Renal pelvis (tissue), 4 donors: ENCODE data around the gene WFS1. TPM values are rescaled to one million over a fixed set of nuclear protein-coding genes. Genes with fewer than 3 reads are reported as not detected.

Source experiments
- DNase-seq: peaks from one replicate; pipeline ENCODE4 v3.0.0-alpha.2; 2013
- polyA plus RNA-seq, 3 donors: library from polyadenylated mRNA; unstranded; fragments of 120-200 nt; gene quantifications; one replicate each; pipeline ENCODE4 v1.2.1, GENCODE V29; 2013; ENCODE audit not compliant: insufficient read length in 3 of 3

Gene WFS1
- polyA plus RNA-seq, 3 donors: 27.9 to 34.4 (median 30.2) TPM

- DNase-seq: no peak
Measured at GRCh38 chr4:6256141-6256540, 13.5 kb upstream of the WFS1 start.

GRCh38 chr4:6257247-6258025 is 12.2 kb upstream of the WFS1 start:
- no peak for DNase-seq

- no peak for DNase-seq
Measured at GRCh38 chr4:6258026-6258360, 11.7 kb upstream of the WFS1 start.

- no peak for DNase-seq
Measured at GRCh38 chr4:6258741-6259140, 10.9 kb upstream of the WFS1 start.

- no peak for DNase-seq
Measured at GRCh38 chr4:6259886-6260285, 9.8 kb upstream of the WFS1 start.

- no peak for DNase-seq
Measured at GRCh38 chr4:6262176-6262575, 7.5 kb upstream of the WFS1 start.

- DNase-seq: no peak
Measured at GRCh38 chr4:6262847-6263487, 6.7 kb upstream of the WFS1 start.

GRCh38 chr4:6263526-6264224 is 6.0 kb upstream of the WFS1 start:
- no peak for DNase-seq

- no peak for DNase-seq
Measured at GRCh38 chr4:6264225-6264540, 5.5 kb upstream of the WFS1 start.

GRCh38 chr4:6265546-6265945 is 4.1 kb upstream of the WFS1 start:
- DNase-seq: no peak

- no peak for DNase-seq
Measured at GRCh38 chr4:6267573-6267972, 2.1 kb upstream of the WFS1 start.

GRCh38 chr4:6268650-6269615 is 717 bp upstream of the WFS1 start:
- DNase-seq: no peak

- no peak for DNase-seq
Measured at GRCh38 chr4:6270636-6271121, 1.0 kb downstream of the WFS1 start.

GRCh38 chr4:6271206-6271605 is 1.6 kb downstream of the WFS1 start:
- no peak for DNase-seq

- DNase-seq: no peak
Measured at GRCh38 chr4:6271701-6272465, 2.2 kb downstream of the WFS1 start.

- DNase-seq: no peak
Measured at GRCh38 chr4:6272863-6273660, 3.4 kb downstream of the WFS1 start.

- no peak for DNase-seq
Measured at GRCh38 chr4:6273661-6273990, 4.0 kb downstream of the WFS1 start.

GRCh38 chr4:6275351-6275750 is 5.7 kb downstream of the WFS1 start:
- DNase-seq: no peak

GRCh38 chr4:6275898-6276806 is 6.5 kb downstream of the WFS1 start:
- DNase-seq: no peak
